AG09319 (cell line): ENCODE results near the gene TTC28.

Experiments
- DNase-seq: peaks from one replicate; pipeline ENCODE4 v3.0.0-alpha.2; 2010; ENCODE audit warnings: low read depth; ENCODE audit errors: extremely low read depth
- CTCF ChIP-seq: IDR thresholded peaks from 2 replicates; pipeline ENCODE4 v1.5.1; 2011; ENCODE audit warnings: low read depth, mild to moderate bottlenecking, inconsistent platforms, low read length, moderate library complexity

Gene TTC28

DNA sequence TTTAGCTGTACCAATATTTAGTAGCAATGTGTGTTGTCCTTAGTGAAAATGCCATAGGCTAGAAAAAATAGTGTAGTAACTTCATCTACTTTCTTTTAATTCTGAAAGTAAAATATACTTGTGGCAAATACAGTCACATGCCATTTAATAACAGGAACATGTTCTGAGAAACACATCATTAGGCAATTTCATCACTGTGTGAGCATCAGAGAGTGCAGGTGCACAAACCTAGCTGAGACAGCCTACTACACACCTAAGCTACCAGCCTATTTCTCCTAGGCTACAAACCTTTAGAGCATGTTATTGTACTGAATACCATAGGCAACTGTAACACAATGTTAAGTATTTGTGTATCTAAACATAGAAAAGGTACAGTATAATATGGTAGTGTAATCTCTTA, 633.5 kb downstream of the TTC28 start:
- TF ChIP-seq CTCF = no peak

GRCh38 chr22:28044546-28045173, 635.0 kb downstream of the TTC28 start:
- DNase-seq = no peak
- no peak for TF ChIP-seq CTCF

More for the DNA sequence above, 633.5 kb downstream of the TTC28 start:
- DNase-seq = no peak

- TF ChIP-seq CTCF = no peak
- no peak for DNase-seq
Measured at GRCh38 chr22:28043266-28043665, 636.4 kb downstream of the TTC28 start.

DNA sequence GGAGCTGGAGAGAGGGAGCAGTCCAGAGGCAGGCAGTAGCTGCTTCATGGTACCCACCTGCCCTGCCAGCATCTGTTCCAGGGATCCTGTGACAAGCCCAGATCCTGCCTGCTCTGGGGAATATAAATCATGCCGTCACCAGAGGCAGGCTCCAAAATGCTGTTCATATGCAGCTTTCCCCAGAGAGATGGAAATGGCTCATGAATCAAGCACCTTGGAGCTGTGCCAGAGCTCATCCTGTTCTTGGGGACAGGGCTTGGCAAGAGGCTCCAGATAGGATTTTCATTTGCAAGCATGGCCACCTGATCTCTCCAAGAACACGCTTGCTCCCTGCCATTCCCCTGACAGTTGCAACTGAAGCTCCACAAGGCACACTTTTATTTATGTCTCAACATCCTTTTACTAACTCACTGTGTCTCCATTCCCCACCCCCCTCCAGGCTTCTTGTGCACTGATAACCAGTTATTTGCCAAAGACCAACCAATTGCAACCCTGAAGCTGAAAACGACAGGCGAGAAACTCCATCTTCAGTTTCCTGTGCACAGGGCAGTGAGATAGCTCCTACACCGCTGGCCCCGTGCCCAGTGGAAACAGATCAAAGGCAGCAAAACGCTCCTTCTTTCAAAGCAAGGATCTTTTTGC, 644.8 kb downstream of the TTC28 start:
- no peak for TF ChIP-seq CTCF
- DNase-seq = no peak

DNA sequence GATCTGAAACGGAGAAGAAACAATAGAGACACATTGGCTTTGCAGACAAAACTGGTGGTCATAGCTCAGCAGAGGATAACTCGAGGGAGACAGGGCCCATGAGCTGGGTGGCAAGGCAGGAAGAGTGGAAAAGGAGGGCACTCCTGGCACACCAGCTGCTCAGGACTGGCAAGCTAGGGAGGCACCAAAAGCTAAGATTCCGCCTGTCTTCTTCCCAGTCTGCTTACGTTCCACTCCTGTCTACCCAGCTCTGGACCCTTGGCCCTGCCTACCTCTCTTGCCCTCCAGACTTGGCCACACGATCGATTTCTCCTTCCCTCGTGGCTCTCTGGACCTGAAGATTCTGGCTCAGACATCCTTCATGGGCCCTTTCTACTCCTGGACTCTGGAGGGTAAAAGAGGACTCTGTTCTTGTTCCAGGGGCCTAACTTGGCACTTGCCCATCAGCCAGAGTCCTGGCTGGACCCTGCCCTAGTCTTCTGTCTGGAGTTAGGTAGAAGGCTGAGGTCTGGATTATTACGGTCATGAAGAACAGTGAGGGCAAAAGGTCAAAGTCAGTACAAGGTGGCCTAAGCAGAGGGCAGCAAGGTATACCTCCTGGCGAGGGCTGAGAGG, 645.4 kb downstream of the TTC28 start:
- DNase-seq = no peak

DNA sequence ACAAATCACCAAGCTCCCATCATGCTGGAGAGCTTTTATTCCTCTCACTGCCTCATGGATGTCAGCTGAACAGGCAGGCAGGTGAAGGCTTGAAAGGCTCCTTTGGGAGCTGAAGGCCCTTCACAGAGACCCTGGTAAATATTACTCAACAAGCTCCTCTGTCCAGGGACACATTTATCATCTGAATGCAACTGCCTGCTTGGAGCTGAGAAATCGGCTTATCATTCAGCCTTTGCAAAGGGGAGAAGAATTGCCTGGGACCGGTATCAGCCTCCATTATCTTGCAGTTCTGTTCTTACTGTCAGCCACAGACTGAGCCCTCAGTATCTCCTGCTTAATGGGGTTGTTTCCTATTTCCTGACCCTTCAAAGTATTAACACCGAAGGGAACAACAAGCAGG, 646.8 kb downstream of the TTC28 start:
- TF ChIP-seq CTCF = no peak
- no peak for DNase-seq

More for the DNA sequence above, 645.4 kb downstream of the TTC28 start:
- TF ChIP-seq CTCF = no peak

DNA sequence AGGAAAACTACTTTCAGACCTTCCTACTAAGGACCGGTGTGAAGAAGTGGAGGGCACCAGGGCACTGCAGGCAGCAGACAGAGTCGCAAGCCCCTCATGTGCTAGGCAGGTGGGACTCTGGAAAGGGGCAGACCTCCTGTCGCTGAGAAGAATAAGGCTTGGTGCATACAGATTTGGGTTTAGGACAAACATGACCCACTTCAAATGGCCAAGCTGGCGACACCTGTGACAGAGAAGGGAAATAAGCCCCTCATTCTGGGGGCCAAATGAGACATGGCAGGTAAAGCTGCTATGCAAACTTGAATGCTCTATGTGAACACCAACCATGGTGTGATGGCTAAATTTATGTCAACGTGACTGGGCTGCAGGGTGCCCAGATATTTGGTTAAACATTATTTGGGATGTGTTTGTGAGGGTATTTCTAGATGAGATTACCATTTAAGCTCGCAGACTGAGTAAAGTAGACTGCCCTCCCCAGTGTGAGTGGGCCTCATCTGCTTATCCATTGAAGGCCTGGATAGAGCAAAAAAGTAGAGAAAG, 648.2 kb downstream of the TTC28 start:
- no peak for DNase-seq

More for the DNA sequence above, 648.2 kb downstream of the TTC28 start:
- TF ChIP-seq CTCF = no peak
